ENCODE data around the gene ADAMTS17.

Gene ADAMTS17

DNA sequence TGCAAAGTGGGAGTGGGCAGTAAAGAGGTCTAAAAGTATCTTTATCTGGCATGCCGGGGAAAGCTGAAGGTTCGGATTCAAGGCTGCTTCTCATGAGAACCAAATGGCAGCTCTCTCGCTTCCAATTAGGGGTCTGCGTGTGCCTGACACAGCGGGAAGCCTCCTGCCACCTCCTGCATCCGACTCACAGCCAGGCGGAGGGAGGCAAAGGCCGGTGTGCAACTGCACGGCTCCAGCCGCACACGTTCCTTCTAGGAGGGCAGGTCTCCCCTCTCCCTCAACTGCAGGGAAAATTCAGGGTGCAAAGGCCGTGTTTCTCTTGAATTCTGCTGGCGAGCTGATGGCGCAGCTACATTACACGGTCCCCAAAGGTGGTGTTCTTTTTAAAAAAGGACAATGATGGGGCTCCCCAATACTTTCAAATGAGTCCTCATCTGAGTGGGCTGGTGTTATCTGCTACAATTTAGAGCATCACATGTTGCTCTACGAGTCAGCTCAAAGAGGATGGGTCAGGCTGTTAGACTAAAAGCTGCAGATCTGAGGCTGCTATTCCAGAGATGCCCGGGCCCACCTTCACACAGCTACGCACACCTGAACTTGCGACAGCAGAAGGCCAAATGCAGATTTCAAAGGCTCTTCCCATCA is 226.6 kb downstream of the ADAMTS17 start:
- no peak overlapping the region for H3K4me2 ChIP-seq (ENCODE audit: insufficient read depth, low read length)
- DNase-seq = no peak
- H3K4me1 ChIP-seq (ENCODE audit: insufficient read depth, low read length) = peaks cover 9% of the 10 kb centered on the region; the same call in 1 of the 2 replicates
- no peaks in the 10 kb centered on the region for H3K27me3 ChIP-seq (ENCODE audit: insufficient read depth, low read length, poor library complexity)
- H3K9me3 ChIP-seq (ENCODE audit: insufficient read depth, low read length, severe bottlenecking) = no peaks in the 10 kb centered on the region
- no peaks in the 10 kb centered on the region for H3K79me2 ChIP-seq (ENCODE audit: insufficient read depth, low read length)
- TF ChIP-seq, protein P1, sequence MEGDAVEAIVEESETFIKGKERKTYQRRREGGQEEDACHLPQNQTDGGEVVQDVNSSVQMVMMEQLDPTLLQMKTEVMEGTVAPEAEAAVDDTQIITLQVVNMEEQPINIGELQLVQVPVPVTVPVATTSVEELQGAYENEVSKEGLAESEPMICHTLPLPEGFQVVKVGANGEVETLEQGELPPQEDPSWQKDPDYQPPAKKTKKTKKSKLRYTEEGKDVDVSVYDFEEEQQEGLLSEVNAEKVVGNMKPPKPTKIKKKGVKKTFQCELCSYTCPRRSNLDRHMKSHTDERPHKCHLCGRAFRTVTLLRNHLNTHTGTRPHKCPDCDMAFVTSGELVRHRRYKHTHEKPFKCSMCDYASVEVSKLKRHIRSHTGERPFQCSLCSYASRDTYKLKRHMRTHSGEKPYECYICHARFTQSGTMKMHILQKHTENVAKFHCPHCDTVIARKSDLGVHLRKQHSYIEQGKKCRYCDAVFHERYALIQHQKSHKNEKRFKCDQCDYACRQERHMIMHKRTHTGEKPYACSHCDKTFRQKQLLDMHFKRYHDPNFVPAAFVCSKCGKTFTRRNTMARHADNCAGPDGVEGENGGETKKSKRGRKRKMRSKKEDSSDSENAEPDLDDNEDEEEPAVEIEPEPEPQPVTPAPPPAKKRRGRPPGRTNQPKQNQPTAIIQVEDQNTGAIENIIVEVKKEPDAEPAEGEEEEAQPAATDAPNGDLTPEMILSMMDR (IDR thresholded peaks at IDR 0.05; ENCODE audit: borderline replicate concordance, extremely low read depth, low read length, poor library complexity, severe bottlenecking) = no peak
- no peak for TF ChIP-seq EZH2 (IDR thresholded peaks at IDR 0.05; ENCODE audit: borderline replicate concordance, low read depth, low read length, severe bottlenecking)
- no peak overlapping the region for H3K27ac ChIP-seq (ENCODE audit: low read length)
- H3K9ac ChIP-seq (ENCODE audit: low read depth, low read length) = no peak overlapping the region
- no peak overlapping the region for H3K4me3 ChIP-seq (ENCODE audit: low read depth in 1 of 2, low read length in 2 of 2)
- peaks cover 99% of the 10 kb centered on the region for H3K36me3 ChIP-seq (ENCODE audit: insufficient read depth, low read length)
- no peaks in the 10 kb centered on the region for H4K20me1 ChIP-seq (ENCODE audit: insufficient read depth, low read length)
- no peak for ATAC-seq (ENCODE audit: insufficient read depth, low read depth)
- H2AFZ ChIP-seq (ENCODE audit: low read depth, low read length) = no peak overlapping the region

DNA sequence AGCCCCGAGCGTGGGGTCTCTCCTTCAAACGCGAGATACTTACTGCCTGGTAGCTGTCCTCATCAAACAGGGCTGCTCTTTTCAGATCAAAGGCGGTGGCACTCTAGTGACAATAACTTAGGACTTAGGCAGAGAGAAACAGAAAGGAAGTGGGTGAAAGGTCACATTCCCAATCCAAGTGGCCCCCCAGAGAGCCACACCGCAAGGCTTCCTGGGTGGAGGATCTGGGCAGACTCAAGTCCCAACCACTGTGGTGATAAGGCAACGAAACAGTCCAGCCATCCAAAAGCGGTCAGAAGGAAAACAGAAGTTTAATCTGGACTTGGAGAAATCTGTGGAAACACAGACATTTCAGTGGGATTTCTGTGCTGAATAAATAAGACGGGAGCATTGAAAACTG is 227.2 kb downstream of the ADAMTS17 start:
- TF ChIP-seq, protein P1 (IDR thresholded peaks at IDR 0.05; ENCODE audit: borderline replicate concordance, extremely low read depth, low read length, poor library complexity, severe bottlenecking) = no peak
- Histone ChIP-seq H3K4me2 (ENCODE audit: insufficient read depth, low read length) (no peak overlapping the region), H3K4me3 (ENCODE audit: low read depth in 1 of 2, low read length in 2 of 2) (no peak overlapping the region), H3K9ac (ENCODE audit: low read depth, low read length) (no peak overlapping the region), H3K36me3 (ENCODE audit: insufficient read depth, low read length) (peaks cover 95% of the 10 kb centered on the region), H3K79me2 (ENCODE audit: insufficient read depth, low read length) (no peaks in the 10 kb centered on the region), H4K20me1 (ENCODE audit: insufficient read depth, low read length) (no peaks in the 10 kb centered on the region), H3K4me1 (ENCODE audit: insufficient read depth, low read length) (0 out of 2 replicates have a peak, but pooled peaks cover 9% of the 10 kb centered on the region), H3K27me3 (ENCODE audit: insufficient read depth, low read length, poor library complexity) (no peaks in the 10 kb centered on the region), H3K9me3 (ENCODE audit: insufficient read depth, low read length, severe bottlenecking) (no peaks in the 10 kb centered on the region), H3K27ac (ENCODE audit: low read length) (no peak overlapping the region), H2AFZ (ENCODE audit: low read depth, low read length) (no peak overlapping the region)
- DNase-seq = no peak
- no peak for ATAC-seq (ENCODE audit: insufficient read depth, low read depth)

DNA sequence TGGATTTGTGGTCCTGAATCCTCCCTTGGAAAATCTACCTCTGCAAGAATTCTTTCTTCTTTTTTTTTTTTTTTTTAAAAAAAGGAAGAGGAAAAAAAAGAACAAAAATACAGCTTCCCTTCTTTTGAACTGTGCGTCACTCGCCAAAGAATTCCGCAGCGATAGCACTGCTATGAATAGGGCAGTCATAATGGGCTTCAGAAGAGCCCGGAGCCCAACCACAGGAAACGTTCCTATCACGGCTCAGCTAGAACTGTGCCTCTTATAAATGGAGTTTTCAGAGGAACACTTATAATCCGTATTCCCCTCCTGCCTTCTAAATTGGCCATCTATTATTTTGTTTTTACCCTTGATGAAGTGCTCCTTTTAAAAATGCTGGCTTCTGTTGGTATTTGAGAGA is 227.7 kb downstream of the ADAMTS17 start:
- H3K27ac ChIP-seq (ENCODE audit: low read length) = no peak overlapping the region
- peaks cover under 1% of the 10 kb centered on the region; the same call in 1 of the 2 replicates for H4K20me1 ChIP-seq (ENCODE audit: insufficient read depth, low read length)
- TF ChIP-seq, protein P1 (IDR thresholded peaks at IDR 0.05; ENCODE audit: borderline replicate concordance, extremely low read depth, low read length, poor library complexity, severe bottlenecking) = no peak
- no peak for TF ChIP-seq EZH2 (IDR thresholded peaks at IDR 0.05; ENCODE audit: borderline replicate concordance, low read depth, low read length, severe bottlenecking)
- ATAC-seq (ENCODE audit: insufficient read depth, low read depth) = no peak
- no peaks in the 10 kb centered on the region for H3K79me2 ChIP-seq (ENCODE audit: insufficient read depth, low read length)
- H3K9ac ChIP-seq (ENCODE audit: low read depth, low read length) = no peak overlapping the region
- 0 out of 2 replicates have a peak, but pooled peaks cover 9% of the 10 kb centered on the region for H3K4me1 ChIP-seq (ENCODE audit: insufficient read depth, low read length)
- peaks cover 95% of the 10 kb centered on the region for H3K36me3 ChIP-seq (ENCODE audit: insufficient read depth, low read length)
- no peaks in the 10 kb centered on the region for H3K27me3 ChIP-seq (ENCODE audit: insufficient read depth, low read length, poor library complexity)
- no peak overlapping the region for H2AFZ ChIP-seq (ENCODE audit: low read depth, low read length)
- DNase-seq = no peak
- no peaks in the 10 kb centered on the region for H3K9me3 ChIP-seq (ENCODE audit: insufficient read depth, low read length, severe bottlenecking)
- H3K4me3 ChIP-seq (ENCODE audit: low read depth in 1 of 2, low read length in 2 of 2) = no peak overlapping the region
- no peak overlapping the region for H3K4me2 ChIP-seq (ENCODE audit: insufficient read depth, low read length)
